NCI-H146 treated with DMSO at 0.1 percent for 48 hours (cell line): ENCODE measurements around the gene MINDY4.
"Not testable (repeated sequence)": the region's sequence is repeated elsewhere in the genome, so short reads cannot be mapped to it uniquely, and the experiment has no call there.

Experiments used
- DNase-seq: peaks from one replicate; lab custom pipeline; 2025; ENCODE audit not compliant: unreplicated experiment; lab: John Stamatoyannopoulos, UW

Gene MINDY4

GRCh38 chr7:30799976-30800661 is 28.9 kb downstream of the MINDY4 start:
- no peak for DNase-seq

DNA sequence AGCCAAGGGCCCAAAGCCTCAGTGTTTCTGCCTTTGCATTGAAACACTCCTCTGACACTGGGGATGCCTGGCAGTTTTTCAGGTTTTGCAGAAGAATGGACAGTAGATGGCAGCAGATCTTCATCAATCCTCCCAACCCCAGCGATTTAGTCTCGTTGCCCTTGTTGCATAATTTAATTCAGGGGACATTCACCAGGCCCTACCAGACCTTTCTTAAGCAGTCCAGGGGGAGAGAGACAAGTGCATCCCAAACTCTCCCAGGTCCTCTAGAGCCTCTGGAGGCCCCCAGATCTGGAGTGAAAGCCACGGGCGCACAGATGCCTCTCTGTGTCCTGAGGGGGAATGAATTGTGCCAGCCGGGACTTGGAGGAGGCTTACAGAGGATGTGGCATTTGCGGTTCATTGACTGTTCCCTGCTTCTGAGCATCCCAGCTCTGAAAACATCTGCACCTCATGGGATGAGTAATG is 29.6 kb downstream of the MINDY4 start:
- peak; percentile 23 for DNase-seq

DNA sequence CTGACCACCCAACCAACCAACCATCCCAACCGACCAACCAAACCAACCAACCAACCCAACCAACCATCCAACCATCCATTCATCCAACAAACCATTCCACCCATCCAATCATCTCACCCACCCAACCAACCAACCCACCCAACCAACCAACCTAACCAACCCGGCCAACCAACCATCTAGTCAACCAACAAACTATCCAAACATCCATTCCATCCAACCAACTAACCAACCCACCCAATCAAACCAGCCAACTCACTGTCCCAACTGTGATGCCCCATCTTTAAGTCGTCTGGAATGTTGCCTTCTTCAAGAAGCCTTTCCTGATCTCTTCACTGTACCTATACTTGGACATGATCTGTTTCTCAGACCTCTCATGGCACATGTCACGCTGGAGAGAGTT is 31.6 kb downstream of the MINDY4 start:
- no peak for DNase-seq

GRCh38 chr7:30804078-30804661 is 33.0 kb downstream of the MINDY4 start:
- DNase-seq: no peak

- no peak for DNase-seq
Measured at GRCh38 chr7:30805081-30805691, 34.0 kb downstream of the MINDY4 start.

DNA sequence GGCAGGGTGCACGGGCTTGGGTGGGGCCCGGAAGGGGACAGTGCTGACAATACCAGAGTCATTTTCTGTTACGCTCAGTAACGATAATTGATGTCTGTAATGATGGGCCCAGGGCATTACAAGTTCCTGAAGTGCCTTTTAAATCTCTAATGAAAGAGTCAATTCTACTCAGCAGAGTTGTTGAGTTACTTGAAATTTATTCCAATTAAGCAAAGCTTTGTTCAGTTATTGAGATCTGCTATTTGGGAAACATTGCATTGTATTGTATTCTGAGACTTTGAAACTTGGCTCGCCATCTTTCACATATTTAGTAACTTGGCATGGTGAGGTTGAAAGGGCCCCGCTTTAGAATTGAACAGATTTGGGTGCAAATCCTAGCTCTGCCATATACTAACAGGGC is 34.7 kb downstream of the MINDY4 start:
- no peak for DNase-seq

DNA sequence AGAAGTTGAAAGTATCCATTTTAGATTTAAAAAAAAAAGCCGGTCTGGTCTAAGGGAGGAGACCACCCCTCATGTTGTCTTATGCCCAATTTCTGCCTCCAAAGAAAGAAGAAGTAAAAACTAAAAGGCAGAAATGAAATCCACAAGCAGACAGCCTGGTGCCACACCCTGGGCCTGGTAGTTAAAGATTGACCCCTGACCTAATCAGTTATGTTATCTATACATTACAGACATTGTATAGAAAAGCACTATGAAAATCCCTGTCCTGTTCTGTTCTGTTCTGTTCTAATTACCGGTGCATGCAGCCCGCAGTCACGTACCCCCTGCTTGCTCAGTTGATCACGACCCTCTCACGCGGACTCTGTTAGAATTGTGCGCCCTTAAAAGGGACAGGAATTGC is 36.3 kb downstream of the MINDY4 start:
- DNase-seq: not testable (repeated sequence)

DNA sequence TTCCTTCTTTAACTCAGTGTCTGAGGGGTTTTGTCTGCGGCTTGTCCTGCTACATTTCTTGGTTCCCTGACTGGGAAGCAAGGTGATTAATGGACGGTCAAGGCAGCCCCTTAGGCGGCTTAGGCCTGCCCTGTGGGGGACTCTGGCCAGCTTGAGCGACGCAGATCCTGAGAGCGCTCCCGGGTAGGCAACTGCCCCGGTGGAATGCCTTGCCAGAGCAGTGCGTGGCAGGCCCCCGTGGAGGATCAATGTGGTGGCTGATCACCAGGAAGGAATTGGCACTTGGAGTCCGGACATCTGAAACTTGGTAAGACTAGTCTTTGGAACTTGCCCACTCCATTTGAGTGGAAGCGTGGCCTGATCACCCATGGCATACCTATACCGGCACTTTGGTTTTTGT is 36.7 kb downstream of the MINDY4 start:
- not testable (repeated sequence) for DNase-seq

DNA sequence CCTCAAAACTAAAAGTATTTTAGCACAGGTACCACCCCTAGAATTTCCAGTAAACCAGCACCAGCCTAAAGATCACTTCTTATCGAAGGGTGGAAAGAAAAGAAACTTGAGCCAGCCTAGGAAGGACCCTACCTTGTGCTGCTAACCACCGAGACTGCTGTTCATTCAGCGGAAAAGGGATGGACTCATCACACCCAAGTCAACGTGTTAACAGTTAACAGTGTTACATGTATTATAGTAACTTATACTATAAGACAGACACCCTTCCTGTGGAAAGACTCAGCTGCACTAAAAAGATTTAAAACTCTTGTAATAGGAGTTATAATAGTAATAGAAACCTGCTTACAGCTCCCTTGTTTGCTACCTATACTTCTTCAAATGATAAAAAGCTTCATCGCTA is 39.8 kb downstream of the MINDY4 start:
- no peak for DNase-seq

- DNase-seq: no peak
Measured at GRCh38 chr7:30812676-30813075, 41.5 kb downstream of the MINDY4 start.

DNA sequence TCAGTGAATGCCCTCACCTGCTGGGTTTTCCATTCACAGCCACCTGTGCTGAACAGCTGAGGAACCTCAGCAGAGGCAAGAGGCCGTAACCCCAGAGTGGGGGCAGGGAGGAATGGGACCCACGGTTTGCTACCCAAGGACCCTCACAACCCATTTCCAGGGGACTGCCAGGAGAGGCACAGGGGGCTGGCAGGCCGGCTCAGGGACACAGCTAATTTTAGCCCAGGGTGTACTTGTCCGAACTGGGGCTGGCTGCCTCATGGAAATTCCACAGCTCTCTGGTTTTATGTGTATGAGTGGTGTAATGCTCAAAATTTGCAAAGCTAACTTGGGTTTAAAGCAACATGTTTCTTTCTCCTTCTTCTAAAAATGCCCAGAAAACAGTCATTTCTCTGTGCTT is 42.2 kb downstream of the MINDY4 start:
- DNase-seq: no peak

- DNase-seq: no peak
Measured at GRCh38 chr7:30814700-30815387, 43.6 kb downstream of the MINDY4 start.

DNA sequence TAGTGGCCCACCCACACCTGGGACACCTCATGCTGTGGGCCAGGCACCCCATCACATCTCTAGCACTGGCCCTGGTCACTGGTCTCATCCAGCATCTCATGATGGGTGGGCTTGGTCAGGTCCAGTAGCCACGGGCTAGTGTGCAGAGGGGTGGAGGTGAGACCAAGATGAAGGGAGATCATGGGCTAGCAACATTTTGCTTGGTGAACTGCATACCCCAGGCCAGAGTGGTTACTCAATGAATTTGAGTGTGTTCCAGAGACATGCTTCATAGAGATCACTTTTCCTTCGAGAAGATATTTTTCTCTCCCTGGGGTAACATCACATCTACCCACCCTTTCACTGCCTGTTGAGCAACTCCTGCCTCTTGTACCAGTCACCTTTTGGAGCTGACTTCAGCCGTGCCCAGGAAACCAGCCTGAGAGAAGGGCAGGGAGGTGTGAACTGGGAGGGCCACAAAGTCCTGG is 44.2 kb downstream of the MINDY4 start:
- DNase-seq: no peak

GRCh38 chr7:30815951-30816644 is 44.9 kb downstream of the MINDY4 start:
- no peak for DNase-seq

- no peak for DNase-seq
Measured at GRCh38 chr7:30816645-30817370, 45.6 kb downstream of the MINDY4 start.

GRCh38 chr7:30817371-30817767 is 46.2 kb downstream of the MINDY4 start:
- no peak for DNase-seq

DNA sequence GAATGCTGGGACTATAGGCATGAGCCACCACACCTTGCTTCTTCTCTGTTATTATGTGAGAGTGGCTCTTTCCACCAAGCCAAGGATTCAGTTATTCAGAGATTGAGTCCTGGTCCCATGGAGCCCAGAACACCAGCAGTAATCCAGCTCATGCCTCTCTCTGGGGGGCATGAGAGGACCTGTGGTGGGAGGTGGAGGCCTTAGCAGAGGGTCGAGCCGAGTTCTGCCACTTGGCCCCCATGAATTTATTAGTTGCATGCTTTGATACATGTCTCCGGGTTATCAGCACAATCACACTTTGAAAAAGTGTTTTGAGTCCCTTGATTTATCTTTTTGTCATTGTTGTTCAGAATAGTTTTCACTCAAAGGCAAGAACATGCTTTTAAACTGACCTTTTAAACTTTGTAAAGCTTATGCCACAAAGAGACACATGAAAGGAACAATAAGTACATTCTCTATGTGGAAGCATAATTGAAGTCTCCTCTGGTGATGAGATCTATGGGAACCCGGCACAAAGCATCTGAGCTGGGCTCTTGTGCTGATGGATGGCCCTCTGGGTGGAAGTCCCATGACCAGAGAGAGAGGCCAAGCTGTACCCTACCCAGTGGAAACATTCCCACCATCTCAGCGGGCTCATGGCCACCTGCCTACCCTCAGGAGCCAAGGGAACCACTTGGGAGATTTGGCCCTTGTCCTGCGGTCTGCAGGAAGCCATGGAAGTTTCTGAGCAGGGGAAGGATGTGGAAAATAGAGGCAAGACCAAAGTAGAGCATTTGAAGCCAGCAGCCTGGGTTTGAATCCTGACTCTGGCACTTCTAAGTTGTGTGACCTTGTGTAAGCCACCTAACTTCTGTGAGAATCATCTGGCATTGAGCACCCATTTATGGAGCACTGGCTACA is 53.9 kb downstream of the MINDY4 start:
- no peak for DNase-seq

- no peak for DNase-seq
Measured at GRCh38 chr7:30826181-30826580, 55.0 kb downstream of the MINDY4 start.

DNA sequence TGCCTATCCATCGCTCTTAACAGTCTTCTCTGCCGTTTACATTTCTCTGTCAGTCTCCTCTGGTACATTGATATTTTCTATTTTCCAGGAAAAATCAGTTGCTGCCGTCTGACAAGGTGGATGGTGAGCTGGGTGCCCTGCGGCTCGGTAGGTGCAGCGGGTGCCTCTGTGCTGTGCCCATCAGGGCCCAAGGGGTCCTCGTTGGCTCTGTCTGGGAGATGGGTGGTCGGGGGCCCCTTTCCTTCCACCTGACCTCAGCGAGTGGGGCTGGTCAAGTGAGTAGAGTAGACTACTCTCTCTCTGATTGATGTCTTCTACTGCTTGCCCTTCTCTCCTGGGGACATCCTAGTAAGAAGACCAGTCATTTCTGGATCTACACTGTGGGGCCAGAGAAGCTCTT is 57.4 kb downstream of the MINDY4 start:
- DNase-seq: no peak

- DNase-seq: no peak
Measured at GRCh38 chr7:30829471-30829870, 58.3 kb downstream of the MINDY4 start.
